Ishikawa (cell line): ENCODE results near the gene PTPRD.

ENCODE experiments used
- CREB1 ChIP-seq: IDR thresholded peaks from 2 replicates; pipeline ENCODE4 v1.6.1; 2012; ENCODE audit warnings: low read depth
- EP300 ChIP-seq: IDR thresholded peaks from 2 replicates; pipeline ENCODE4 v1.6.1; 2012; ENCODE audit warnings: borderline replicate concordance
- TAF1 ChIP-seq: IDR thresholded peaks from 2 replicates; pipeline ENCODE4 v1.6.1; 2012; ENCODE audit warnings: low read depth, mild to moderate bottlenecking
- TEAD4 ChIP-seq: IDR thresholded peaks from 2 replicates; pipeline ENCODE4 v1.6.1; 2012
- TF ChIP-seq, protein P1 (sequence below): IDR thresholded peaks from 2 replicates; pipeline ENCODE4 v1.6.1; 2012; ENCODE audit warnings: low read depth, mild to moderate bottlenecking

DNA sequence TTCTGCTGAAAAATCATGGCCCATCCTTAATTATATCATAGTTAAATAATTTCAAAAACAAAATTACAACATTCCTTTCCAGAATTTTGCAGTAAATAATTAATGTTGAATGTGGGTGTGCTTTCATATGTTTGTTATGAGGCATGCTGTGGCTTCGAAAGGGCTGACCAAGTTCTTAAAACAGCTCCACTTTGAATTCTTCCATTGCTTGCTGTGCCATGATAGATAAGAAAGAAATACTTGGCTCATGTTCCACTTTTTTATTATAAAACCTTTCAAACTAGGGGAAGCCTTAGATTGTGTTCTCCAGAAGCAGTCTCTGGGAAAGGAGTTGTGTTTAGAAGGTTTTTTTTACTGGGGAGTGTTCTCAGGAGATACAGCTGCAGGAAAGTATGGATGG lies 1534.5 kb downstream of the PTPRD start:
- no peak for TF ChIP-seq EP300
- TF ChIP-seq, protein P1, sequence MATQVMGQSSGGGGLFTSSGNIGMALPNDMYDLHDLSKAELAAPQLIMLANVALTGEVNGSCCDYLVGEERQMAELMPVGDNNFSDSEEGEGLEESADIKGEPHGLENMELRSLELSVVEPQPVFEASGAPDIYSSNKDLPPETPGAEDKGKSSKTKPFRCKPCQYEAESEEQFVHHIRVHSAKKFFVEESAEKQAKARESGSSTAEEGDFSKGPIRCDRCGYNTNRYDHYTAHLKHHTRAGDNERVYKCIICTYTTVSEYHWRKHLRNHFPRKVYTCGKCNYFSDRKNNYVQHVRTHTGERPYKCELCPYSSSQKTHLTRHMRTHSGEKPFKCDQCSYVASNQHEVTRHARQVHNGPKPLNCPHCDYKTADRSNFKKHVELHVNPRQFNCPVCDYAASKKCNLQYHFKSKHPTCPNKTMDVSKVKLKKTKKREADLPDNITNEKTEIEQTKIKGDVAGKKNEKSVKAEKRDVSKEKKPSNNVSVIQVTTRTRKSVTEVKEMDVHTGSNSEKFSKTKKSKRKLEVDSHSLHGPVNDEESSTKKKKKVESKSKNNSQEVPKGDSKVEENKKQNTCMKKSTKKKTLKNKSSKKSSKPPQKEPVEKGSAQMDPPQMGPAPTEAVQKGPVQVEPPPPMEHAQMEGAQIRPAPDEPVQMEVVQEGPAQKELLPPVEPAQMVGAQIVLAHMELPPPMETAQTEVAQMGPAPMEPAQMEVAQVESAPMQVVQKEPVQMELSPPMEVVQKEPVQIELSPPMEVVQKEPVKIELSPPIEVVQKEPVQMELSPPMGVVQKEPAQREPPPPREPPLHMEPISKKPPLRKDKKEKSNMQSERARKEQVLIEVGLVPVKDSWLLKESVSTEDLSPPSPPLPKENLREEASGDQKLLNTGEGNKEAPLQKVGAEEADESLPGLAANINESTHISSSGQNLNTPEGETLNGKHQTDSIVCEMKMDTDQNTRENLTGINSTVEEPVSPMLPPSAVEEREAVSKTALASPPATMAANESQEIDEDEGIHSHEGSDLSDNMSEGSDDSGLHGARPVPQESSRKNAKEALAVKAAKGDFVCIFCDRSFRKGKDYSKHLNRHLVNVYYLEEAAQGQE: no peak
- TF ChIP-seq TEAD4: no peak
- no peak for TF ChIP-seq TAF1
- TF ChIP-seq CREB1: no peak
